Kidney epithelial cell (primary cell): ENCODE measurements around the gene RSBN1L. TPM values are rescaled to one million over a fixed set of nuclear protein-coding genes. Genes with fewer than 3 reads are reported as not detected.
"Not testable (repeated sequence)": the region's sequence is repeated elsewhere in the genome, so short reads cannot be mapped to it uniquely, and the experiment has no call there.

Experiments used
- DNase-seq: peaks from one replicate; pipeline ENCODE4 v3.0.0-alpha.2; 2010; ENCODE audit warnings: low read depth
- H3K27me3 ChIP-seq: 2 replicates; pipeline ENCODE4 v1.6.0; 2011; ENCODE audit warnings: low read length; ENCODE audit not compliant: control insufficient read depth, insufficient read depth
- H3K36me3 ChIP-seq: 2 replicates; pipeline ENCODE4 v1.5.1; 2011; ENCODE audit warnings: low read length; ENCODE audit not compliant: control insufficient read depth, insufficient read depth
- H3K4me3 ChIP-seq: 2 replicates; pipeline ENCODE4 v1.5.1; 2011; ENCODE audit warnings: low read depth, mild to moderate bottlenecking, control low read depth, low read length
- total RNA-seq: library from RNA; depleted of rRNA; stranded (reverse); fragments of >200 nt; gene quantifications from 2 replicates; pipeline ENCODE4 v1.2.3, GENCODE V29; 2015
- TF ChIP-seq, protein P1 (sequence below): IDR thresholded peaks from 2 replicates; pipeline ENCODE4 v1.5.1; 2011; ENCODE audit warnings: mild to moderate bottlenecking, moderate library complexity, low read length, control low read depth, inconsistent platforms; ENCODE audit not compliant: insufficient read depth, poor library complexity, severe bottlenecking

Gene RSBN1L
- total RNA-seq, 1 donor from 2014 or later, result 8.7 TPM

DNA sequence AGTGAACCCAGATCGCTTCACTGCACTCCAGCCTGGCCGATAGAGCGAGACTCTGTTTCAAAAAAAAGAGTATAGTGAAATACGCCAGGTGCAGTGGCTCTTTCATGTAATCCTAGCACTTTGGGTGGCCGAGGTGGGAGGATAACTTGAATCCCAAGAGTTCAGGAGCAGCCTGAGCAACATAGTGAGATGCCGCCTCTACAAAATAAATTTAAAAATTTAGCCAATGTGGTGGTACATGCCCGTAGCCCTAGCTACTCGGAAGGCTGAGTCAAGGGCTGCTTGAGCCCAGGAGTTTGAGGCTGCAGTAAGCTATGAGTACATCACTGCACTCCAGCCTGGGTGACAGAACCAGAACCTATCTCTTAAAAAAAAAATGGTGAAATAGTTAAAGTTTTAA is 74.1 kb downstream of the RSBN1L start:
- no peak for DNase-seq
- H3K27me3 ChIP-seq, result no peaks in the 10 kb centered on the region
- no peak overlapping the region for H3K4me3 ChIP-seq
- no peaks in the 10 kb centered on the region for H3K36me3 ChIP-seq
- TF ChIP-seq, protein P1, sequence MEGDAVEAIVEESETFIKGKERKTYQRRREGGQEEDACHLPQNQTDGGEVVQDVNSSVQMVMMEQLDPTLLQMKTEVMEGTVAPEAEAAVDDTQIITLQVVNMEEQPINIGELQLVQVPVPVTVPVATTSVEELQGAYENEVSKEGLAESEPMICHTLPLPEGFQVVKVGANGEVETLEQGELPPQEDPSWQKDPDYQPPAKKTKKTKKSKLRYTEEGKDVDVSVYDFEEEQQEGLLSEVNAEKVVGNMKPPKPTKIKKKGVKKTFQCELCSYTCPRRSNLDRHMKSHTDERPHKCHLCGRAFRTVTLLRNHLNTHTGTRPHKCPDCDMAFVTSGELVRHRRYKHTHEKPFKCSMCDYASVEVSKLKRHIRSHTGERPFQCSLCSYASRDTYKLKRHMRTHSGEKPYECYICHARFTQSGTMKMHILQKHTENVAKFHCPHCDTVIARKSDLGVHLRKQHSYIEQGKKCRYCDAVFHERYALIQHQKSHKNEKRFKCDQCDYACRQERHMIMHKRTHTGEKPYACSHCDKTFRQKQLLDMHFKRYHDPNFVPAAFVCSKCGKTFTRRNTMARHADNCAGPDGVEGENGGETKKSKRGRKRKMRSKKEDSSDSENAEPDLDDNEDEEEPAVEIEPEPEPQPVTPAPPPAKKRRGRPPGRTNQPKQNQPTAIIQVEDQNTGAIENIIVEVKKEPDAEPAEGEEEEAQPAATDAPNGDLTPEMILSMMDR, result no peak

DNA sequence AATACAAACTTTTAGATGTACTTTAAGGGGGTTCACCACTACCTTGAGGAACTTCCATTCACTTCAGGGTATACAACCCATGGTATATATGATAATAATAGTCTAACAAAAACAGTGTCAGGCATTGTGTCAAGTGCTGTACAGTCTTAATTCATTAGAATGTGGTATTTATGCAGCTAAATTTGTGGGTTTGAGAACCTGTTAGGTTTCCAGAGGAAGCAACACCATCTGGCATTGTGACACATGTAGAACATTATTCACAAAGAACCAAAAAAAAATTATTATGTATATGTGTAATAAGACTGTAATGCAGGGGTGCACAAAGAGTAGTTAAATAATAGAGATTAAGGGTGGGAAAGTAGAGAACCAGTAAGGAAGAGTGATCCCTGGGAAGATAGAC is 75.6 kb downstream of the RSBN1L start:
- DNase-seq, result no peak
- H3K27me3 ChIP-seq, result no peaks in the 10 kb centered on the region
- H3K36me3 ChIP-seq, result no peaks in the 10 kb centered on the region
- H3K4me3 ChIP-seq, result no peak overlapping the region
- TF ChIP-seq, protein P1, result no peak

DNA sequence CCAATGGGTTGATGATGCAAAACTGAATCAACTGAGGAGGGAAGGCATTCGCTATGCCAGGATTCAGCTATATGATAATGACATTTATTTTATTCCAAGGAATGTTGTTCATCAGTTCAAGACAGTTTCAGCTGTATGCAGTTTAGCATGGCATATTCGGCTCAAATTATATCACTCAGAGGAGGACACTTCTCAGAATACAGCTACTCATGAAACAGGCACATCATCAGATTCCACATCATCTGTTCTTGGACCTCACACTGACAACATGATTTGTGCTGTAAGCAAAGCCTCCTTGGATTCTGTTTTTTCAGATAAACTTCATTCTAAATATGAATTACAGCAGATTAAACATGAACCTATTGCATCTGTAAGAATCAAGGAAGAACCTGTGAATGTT is 82.3 kb downstream of the RSBN1L start:
- Histone ChIP-seq H3K4me3 (no peak overlapping the region), H3K27me3 (no peaks in the 10 kb centered on the region), H3K36me3 (no peaks in the 10 kb centered on the region)
- DNase-seq, result no peak
- TF ChIP-seq, protein P1, result no peak

DNA sequence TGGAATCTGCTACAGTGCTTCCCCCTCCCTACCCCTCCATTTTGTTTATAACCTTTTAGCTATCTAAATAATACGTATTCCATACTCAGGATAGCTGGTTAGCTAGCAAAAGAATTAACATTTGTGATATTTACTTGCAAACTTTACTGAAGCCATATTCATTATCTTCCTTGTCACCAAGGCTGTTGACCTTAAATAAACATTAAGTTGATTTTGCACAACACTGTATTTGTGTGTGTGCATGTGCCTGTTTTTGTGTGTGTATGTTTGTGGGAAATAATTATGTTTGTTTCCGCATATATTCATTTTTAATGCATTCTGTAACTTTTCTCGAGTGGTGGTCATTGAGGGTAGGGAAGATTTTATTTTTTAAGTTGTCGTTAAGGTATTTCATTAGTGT is 86.1 kb downstream of the RSBN1L start:
- Histone ChIP-seq H3K36me3 (no peaks in the 10 kb centered on the region), H3K27me3 (no peaks in the 10 kb centered on the region), H3K4me3 (no peak overlapping the region)
- TF ChIP-seq, protein P1, result no peak
- DNase-seq, result no peak

DNA sequence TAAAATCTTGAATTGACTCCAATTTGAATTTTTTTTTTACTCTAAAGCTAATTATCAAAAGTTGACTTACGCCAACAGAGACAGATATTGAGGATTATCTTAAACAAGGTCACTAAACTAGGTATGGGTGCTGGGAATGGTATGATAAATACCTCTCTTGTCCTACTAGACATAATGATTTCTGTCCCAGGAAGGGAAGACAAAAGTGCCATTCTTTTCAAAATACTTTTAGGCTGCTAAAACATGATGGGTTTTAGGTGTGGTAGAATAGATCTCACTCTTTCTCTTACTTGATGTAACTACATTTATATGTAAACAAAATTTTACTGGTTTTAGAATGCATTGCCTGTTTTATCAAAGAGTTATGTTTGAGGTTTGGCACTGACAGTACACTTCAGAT is 86.9 kb downstream of the RSBN1L start:
- DNase-seq, result no peak
- TF ChIP-seq, protein P1, result no peak
- no peaks in the 10 kb centered on the region for H3K36me3 ChIP-seq
- H3K27me3 ChIP-seq, result no peaks in the 10 kb centered on the region
- H3K4me3 ChIP-seq, result no peak overlapping the region

DNA sequence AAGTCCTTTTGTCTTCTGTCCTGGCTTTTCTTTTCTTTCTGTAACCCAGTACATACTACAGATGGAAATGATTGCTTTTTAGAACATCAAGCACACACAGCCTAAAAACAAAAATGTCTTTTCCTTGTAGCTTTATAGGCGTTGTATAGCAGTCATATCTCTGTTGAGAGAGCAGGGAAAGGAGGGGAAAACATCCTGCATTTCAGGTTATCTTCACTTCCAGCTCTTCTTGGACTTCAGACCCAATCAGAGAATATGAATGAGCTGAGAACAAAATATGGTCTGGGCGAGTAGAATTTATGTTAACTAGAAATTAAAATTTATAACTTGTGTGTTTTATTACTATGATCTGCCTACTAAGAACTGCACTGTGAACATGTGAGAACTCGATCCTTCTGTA is 87.3 kb downstream of the RSBN1L start:
- no peaks in the 10 kb centered on the region for H3K27me3 ChIP-seq
- no peak for DNase-seq

DNA sequence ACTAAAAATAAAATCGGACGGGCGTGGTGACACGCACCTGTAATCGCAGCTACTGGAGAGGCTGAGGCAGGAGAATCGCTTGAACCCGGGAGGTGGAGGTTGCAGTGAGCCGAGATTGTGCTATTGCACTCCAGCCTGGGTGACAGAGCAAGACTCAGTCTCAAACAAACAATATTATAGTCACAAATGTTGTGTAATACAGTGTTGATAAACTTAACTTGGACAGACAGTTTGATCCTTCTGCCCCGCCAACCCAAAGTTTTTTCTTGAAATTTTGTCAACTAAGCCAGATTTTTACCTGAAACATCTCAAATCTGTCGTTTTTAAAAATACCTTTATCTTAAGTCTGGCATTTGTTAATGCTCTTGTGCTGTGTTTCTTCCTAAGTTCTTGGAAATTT is 88.2 kb downstream of the RSBN1L start:
- H3K27me3 ChIP-seq, H3K4me3 ChIP-seq, H3K36me3 ChIP-seq, DNase-seq: not testable (repeated sequence)

More for the DNA sequence above, 87.3 kb downstream of the RSBN1L start:
- Histone ChIP-seq H3K4me3 (no peak overlapping the region), H3K36me3 (no peaks in the 10 kb centered on the region)
- TF ChIP-seq, protein P1, result no peak
